NCI-H524 (cell line): ENCODE measurements around the gene CADM2.

ENCODE experiments used
- DNase-seq, 2 experiments: peaks; one replicate each; lab custom pipeline; 2025; lab: John Stamatoyannopoulos, UW

The CADM2 gene

DNA sequence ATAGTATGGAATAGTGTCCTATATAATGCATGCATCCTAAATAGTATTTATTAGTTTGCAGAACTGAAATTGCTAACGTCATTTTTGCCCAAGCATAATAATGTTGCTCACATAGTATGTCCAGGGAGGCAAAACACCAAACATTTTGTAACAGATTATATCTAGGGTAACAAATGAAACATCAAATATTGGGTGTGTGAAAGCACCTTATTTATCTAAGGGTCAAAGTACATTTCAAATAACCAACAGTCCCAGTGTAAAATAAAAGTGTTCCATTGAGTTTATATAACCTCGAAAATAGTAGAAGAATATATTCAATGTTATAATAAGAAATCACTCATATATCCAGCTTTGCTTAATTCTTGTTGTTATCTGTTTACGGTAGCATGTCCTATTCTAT lies 363.1 kb downstream of the CADM2 start:
- no peak for DNase-seq

DNA sequence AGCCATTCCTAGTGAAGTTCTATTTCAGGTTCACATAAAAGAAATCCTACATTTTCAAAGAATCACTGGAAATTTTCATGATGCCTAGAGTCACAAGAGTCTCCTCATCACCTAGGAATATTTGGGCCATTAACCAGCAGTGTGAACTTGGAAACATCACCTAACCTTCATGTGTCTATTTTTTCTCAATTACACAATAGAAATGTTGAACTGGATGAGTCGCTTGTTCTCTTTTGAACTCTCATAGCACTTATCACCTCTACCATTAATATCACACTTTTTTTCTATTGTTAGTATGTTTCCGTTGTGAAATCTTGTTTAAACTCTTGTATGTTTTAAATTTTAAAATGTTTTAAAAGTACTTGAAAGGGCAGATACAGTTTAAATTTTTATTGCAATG lies 371.3 kb downstream of the CADM2 start:
- DNase-seq: no peak

DNA sequence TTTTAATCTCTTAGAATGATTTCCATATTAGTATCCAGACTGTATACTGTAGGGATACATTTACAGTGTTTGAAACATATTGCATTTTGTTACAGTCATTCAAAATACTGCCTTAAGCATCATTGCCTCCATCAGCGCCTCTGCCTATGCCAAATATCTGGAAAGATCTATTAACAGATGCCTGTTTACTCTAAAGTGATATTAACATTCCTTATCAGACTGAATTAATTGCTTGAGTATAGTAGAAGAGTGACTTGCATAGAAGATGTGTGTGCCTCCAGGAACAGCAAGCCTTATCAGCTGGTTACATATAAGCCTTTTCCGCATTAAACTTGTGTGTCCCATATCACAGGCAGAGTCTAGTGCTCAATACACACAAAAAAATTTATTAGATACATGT lies 379.1 kb downstream of the CADM2 start:
- no peak for DNase-seq

DNA sequence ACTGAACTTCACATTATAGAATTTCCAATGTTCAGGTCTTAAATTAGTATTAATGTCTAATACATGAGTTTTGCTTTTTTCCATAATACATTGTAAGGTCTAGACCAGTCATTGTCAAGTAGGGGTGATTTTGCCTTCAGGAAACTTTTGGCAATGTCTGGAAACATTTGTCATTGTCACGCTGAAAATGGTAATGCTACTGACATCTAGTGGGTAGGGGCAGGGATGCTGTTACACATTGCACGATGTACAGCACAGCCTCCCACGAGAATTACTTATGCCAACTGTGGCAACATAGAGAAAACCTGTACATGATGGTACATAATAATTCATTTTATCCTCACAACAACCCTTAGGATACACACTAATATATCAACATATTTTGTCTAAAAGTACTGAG lies 384.1 kb downstream of the CADM2 start:
- DNase-seq: peak in 1 of 2 experiments; percentile 66

DNA sequence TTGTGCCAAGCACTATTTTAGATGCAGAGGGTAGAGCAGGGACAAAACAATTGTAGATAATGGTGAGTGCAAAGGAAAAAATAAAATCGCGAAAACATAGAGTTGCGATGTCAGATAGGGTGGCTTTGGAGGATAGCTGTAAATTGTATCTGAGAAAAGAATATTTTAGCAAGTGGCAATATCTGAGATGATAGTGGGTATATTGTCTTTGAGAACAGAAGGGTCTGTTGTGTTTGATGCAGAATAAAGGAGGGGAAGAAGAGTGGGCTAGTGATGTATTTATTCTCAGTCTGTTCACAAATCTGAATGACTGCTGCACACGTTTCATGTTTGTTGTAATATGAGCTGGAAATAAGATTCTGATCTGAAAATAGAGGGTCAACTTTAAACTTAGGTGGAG lies 396.8 kb downstream of the CADM2 start:
- no peak for DNase-seq

DNA sequence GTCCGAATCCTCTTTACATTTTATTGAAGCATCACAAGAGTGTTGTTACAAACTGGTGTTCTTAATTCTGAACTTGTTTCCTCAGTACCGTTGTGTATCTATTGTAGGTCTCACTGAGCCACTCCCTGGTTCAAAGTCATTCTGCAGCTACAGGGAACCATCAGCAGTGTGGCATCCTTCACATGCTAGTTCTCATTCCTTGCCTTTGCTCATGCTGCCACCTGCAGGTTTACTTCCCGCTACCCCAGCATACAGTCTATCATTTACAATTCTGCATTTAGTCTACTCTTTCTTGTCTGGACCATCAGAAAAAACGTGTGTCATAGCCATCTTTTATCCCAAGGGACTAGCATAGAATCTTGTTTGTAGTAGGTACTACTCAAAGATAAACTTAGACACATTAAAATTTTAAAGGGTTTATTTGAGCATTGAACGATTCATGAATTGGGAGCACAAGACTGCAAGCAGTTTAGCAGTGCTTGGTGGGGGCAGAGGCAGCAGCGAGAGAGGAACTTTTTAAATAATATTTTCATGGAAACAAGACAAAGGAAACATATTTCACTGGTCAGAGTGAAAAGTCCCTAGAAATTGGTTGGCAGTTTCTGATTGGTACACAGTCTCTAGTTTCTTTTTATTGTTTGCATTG lies 402.1 kb downstream of the CADM2 start:
- peak; percentile 41 to 70 for DNase-seq

DNA sequence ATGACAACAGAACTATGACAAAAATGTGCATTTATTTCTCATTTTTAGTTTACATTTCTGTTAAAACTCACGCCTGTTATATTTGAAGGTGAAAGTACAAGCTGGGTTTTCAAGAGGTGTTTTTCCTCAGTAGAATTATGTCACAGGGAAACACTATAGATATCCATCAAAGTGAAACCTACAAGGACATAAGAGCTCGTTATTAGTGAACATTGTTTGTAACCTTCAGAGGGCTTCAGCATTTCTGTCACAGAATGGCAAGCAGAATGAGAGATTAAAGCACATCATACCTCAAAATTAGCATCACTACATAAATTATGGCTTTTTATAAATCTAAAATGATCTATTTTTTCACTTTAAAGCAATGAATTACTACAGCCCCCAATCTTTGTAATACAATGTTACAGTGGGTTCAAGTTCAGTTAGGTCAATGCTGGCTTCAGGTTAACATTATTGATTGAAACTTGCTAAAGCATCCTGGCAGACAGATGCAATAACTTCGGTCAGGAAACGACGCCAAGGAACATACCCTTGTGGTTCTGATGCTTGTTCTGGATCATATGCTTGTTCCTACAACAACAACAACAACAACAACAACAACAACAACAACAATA lies 405.6 kb downstream of the CADM2 start:
- no peak for DNase-seq

DNA sequence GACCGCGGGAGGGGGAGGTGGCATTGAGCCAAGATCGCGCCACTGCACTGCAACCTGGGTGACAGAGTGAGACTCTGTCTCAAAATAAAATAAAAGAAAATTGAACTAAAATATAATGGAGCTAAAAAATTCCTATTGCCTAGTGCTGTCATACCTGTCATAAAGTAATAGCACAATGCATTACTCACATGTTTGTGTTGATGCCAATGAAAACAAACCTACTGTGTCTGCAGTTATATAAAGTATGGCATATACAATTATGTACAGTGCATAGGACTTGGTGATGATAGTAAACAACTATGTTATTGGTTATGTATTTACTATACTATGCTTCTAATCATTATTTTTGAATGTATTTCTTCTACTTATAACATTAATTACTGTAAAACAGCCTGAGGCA lies 411.6 kb downstream of the CADM2 start:
- DNase-seq: no peak

DNA sequence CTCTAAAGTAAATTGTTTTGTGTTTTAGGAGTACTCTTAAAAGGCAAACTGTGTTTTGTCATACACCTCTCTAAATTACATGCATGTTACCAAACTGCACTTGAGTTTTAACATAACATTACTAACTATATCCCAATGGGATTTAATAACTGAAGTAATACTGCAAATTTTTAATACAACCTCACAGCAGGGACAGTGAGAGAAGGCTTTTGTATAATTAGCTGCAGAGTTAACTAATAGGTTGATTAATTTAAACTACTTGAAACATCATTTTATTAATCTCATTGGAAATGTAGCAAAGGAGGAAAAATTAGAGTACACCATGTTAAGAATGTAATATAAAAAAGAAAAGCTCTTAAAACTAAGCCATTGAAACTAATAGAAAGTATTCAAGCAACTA lies 417.3 kb downstream of the CADM2 start:
- DNase-seq: no peak

DNA sequence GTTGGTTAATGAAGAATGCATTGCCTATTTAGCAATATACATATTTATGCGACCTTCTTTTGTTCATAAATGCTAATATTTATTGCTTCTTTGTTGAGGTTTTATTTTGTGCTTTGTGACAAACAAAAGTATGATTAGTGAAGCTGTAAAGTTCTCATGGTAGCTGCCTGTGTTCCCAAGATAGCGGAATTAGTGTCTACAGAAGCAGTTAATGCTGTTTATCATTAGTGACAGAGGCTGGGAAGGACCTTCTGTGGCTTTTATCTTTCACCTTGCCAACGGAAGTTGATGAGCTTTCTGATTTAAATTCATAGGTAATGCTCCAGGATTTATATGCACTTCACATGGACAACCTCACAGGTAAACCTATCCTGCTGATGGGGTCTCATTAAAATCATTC lies 418.3 kb downstream of the CADM2 start:
- no peak for DNase-seq

DNA sequence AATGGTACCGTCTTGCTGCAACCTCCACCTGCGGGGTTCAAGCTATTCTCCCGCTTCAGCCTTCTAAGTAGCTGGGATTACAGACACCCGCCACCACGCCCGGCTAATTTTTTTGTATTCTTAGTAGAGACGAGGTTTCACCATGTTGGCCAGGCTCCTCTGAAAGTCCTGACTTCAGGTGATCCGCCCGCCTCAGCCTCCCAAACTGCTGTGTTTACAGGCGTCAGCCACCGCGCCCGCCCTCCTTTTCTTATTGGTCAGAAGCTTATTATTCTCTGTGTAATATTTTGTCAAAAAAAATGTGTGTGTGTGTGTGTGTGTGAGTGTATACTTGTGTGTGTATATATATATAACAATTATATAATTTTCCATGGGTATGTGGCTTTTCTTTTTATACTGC lies 425.6 kb downstream of the CADM2 start:
- DNase-seq: no peak

DNA sequence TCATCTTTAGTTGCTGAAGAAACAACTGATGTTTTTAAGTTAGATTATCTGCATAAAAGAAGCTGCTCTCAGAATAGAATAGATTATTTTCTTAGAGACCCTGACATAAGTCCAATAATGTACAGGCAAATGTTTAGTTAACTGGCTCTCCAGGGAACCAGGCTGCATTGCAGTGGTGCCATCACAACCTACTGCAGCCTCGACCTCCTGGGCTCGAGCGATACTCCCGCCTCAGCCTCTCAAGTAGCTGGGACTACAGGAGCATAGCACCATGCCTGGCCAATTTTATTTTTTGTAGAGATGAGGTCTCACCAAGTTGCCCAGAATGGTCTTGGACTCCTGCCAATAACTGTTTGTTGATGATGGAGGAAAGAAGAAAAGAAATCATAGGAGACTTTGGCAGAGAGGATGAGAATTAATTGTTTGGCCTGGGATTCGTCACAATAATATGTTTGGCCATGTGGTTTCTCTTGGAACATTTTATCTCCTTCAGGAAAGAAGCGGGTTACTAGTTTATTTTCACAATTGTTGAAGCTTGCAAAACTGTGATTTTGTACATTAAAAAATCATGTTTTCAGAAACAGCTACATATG lies 429.2 kb downstream of the CADM2 start:
- DNase-seq: no peak

DNA sequence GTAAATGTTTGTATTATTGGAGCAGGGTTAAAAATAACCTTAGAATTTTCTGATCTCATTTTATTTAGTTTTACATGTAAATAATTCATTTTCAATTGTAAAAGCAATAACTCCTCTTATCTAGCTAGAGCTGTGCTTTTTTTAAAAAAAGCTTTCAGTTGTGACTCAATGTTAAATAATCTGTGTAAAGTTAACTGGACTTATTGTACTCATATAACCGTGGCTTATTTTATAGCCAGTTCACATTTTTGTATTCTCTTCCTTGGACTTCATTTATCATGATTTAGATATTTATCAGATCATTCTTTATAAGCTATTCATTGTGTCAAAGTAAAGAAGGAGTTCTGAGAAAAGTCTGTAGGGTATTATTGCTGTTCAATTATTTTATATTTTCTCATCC lies 435.6 kb downstream of the CADM2 start:
- DNase-seq: no peak

DNA sequence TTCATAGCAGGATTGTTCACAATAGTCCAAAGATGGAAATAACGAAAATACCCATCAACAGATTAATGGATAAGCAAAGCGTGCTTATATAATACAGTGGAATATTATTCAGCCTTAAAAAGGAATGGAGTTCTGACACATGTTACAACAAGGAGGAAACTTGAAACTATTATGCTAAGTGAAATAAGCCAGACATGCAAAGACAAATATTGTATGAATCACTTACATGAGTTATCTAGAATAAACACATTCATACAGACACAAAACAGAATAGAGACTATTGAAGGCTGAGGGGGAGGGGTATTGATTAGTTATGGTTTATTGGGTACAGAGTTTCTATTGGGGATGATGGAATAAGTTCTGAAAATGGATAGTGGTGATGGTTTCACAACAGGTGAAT lies 438.6 kb downstream of the CADM2 start:
- DNase-seq: no peak

DNA sequence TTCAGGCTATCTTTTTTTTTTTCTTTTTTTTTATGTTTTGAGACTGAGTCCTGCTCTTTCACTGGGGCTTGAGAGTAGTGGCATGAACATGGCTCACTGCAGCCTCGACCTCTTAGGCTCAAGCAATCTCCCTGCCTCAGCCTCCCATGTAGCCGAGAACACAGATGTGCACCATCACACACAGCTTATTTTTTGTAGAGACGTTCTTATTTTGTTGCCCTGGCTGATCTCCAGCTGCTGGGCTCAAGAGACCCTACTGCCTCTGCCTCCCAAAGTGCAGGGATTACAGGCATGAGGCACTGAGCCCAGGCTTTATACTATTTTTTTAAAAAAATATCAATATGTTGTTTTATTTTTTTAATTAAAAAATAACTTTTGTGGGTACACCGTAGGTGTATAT lies 467.3 kb downstream of the CADM2 start:
- peak in 1 of 2 experiments; percentile 1 for DNase-seq

DNA sequence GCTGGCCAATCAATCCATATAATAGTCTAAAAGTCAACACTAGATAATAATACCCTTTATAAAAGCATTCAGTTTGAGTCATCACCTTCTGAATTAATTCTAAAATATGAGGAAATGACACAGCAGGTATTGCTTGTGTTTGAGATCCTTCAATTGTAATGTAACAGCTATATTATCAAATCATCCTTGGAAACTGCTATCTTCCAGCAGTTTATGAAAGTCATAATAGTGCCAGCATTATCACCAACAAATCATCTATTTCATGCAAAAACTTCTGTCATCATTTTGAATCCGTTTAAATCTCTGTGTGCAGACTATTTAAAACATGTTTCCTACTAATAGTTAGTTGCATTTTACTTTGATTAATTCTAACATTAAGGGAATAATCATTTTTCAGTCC lies 468.7 kb downstream of the CADM2 start:
- DNase-seq: no peak

DNA sequence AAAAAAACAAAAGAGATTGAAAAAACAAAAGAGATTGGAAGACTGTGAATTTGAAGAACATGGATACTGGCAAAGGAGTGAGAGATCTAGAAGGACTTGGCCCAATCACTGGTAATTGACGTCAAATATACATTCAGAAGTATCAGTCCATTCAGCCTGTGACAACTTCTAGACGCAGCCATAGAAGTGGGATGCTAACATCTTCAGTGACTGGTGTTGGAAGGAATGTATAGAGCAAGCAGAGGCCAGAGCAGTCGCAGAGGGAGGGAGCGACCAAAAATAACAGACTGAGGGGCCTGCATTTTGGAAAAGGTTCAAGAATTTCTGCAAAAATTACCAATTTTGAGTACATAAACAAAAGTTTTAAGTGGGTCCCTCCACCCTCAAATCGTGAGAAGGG lies 473.3 kb downstream of the CADM2 start:
- no peak for DNase-seq

DNA sequence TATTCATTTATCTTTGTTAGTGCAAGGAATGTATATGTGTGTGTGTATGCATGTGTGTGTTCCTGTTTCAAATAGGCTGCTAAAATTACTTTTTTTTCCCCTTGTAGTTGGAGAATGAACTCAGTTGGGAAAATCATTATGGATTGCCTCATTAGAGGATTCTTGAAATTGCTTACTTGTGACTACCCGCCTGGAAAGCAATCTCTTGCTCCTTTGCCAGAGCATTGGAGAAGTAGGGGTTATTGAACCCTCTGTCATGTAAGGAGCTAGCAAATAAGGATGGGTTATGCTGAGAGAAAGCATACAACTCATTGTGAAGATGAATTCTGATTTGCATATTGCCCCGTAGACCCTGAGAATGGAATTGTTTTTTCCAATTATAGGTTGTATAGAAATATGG lies 474.5 kb downstream of the CADM2 start:
- no peak for DNase-seq

DNA sequence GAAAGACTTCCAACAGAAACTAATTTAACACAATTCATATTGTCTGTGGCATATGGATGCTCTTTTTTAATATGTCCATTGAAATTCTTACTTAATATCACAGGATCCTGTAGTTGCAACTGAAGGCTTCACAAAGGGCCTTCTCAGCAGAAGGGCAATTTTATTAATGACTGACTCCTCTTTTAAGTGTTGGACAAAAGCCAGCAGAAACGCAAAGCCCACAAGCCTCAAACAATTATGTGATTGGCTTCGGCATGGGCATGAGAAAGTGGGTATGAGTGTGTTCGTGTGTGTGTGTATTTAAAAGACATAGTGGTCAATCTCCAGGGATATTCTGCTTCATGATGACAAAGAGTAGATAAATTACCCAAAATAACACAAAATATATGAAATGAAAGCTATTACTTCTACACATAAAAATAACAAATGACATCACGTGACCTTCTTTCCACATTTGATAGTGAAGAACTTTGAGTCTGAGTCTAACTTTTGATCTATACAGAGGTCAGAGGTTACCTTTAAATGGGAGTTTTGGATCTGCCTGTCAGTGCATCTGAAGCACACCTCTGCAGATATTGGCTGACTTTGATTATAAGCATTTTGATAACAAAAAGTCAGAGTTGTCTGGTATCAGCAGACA lies 496.9 kb downstream of the CADM2 start:
- DNase-seq: peak in 1 of 2 experiments; percentile 26

DNA sequence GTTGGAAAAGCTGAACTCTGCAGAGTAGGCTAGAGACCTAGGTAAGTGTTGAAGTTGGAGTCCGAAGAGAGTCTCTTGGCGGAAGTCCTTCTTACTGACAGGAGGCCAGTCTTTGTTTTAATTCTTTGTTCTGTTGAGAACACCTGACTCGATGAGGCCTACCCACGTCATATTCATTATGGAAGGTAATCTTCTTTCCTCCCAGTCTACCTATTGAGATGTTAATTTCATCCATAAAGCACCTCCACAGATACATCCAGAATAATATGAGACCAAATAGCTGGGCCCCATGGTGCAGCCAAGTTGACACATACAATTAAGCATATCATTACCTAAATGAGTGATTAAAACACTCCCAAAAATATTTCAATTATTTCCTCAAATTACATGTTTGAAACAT lies 515.5 kb downstream of the CADM2 start:
- no peak for DNase-seq

DNA sequence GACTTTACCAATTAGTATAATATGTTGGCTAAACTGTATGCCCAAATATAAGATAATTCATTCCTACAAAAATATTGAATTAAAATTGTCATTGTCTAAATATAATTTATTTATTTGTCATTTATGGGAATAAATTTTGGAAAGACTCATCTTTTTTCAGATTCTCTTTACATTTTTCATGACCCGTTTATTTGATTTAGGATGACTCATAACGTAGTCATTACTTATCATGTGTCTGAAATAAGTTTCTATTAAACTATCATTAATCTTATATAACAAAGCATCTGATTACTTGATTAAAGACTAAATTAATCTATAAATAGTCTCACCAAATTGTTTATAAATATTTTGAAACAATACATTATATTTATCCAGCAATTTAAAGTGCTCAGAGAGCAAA lies 516.6 kb downstream of the CADM2 start:
- no peak for DNase-seq

DNA sequence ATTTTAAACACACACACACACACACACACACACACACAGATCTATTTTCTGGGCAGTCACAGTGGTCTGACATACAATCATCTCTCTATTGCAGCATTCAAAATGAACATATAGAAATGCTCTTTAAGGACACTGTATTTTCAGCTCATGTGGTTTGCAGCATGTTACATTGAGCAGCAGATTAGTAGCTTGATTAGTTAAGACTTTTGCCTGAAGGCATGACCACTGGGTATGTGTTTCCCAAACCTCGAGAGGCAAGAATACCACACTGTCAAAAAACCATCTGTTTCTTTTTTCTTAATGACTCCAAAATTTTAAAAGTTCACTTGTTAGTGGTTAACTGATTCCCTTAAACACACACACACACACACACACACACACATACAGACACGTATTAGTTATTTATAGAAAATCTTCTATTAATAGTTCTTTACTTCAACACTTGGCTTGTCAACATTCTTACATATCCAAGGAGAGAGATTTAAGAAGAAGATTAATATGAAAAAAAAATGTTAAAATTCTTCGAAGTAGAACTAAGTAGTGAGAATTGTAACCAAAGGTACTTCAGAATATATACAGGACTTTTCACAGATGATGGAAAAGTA lies 518.2 kb downstream of the CADM2 start:
- DNase-seq: no peak
